GM13976 (cell line): ENCODE results near the gene NUP155.
"Not testable (repeated sequence)": the region's sequence is repeated elsewhere in the genome, so short reads cannot be mapped to it uniquely, and the experiment has no call there.

Experiments
- DNase-seq: peaks from one replicate; pipeline ENCODE4 v3.0.0; 2012; ENCODE audit warnings: low spot score
- in situ Hi-C: fragments of 300-500 bp; cut with MboI; formaldehyde crosslinking; loops from one replicate; pipeline ENCODE4 v1.12.0; 2022; ENCODE audit warnings: low sequenced_read_pairs, mixed read lengths, inconsistent platforms; ENCODE audit not compliant: unreplicated experiment
- TF ChIP-seq, protein P1 (sequence below): IDR thresholded peaks from 2 replicates; pipeline ENCODE4 v1.5.1; 2012; ENCODE audit warnings: borderline replicate concordance, mild to moderate bottlenecking; ENCODE audit not compliant: insufficient read depth; ENCODE audit errors: extremely low read depth, missing control alignments, control extremely low read depth

The NUP155 gene

DNA sequence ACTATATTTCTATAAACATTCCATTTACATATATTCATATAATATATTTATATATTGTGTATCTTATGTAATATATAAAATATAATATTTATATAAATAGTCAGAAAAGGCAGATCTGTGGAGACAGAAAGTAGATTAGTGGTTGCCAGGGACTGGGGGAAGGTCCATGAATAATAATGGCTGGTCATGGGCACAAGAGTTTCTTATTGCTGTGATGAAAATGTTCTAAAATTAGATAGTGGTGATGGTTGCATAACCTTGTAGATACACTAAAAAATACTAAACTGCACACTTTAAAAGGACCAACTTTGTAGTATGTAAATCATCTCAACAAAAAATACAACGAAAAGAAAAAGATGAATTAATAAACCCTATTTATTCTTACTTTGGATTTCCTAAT is 47.3 kb downstream of the NUP155 start:
- in situ Hi-C loops, result no loop called here
- TF ChIP-seq, protein P1, sequence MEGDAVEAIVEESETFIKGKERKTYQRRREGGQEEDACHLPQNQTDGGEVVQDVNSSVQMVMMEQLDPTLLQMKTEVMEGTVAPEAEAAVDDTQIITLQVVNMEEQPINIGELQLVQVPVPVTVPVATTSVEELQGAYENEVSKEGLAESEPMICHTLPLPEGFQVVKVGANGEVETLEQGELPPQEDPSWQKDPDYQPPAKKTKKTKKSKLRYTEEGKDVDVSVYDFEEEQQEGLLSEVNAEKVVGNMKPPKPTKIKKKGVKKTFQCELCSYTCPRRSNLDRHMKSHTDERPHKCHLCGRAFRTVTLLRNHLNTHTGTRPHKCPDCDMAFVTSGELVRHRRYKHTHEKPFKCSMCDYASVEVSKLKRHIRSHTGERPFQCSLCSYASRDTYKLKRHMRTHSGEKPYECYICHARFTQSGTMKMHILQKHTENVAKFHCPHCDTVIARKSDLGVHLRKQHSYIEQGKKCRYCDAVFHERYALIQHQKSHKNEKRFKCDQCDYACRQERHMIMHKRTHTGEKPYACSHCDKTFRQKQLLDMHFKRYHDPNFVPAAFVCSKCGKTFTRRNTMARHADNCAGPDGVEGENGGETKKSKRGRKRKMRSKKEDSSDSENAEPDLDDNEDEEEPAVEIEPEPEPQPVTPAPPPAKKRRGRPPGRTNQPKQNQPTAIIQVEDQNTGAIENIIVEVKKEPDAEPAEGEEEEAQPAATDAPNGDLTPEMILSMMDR, result no peak

DNA sequence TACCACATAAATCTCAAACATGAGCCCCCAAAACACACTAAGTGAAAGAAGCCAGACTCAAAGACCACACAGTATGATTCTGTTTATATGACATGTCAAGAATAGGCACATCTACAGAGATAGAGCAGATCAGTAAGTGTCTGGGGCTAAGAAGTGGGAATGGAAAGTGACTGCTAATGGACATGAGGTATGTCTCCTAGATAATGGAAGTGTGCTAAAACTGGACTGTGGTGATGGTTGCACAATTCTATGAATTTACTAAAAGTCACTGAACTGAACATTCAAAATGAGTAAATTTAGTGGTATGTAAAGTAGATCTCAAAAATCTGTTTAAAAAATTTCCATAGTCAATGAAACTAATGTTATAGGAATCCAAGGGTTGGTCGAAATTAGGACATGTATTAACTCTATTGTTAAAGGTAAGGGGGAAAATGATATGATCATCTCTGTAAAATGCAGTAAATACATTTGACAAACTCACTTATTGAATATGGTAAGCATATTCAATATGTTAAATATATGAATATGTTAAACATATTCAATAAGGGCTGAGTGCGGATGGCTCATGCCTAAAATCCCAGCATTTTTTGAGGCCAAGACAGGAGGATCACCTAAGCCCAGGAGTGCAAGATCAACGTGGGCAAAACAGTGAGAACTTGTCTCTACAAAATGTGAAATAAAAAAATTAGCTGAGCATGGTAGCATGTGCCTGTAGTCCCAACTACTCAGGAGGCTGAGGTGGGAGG is 51.7 kb downstream of the NUP155 start:
- TF ChIP-seq, protein P1, result no peak
- in situ Hi-C loops, result no loop called here
- no peak for DNase-seq

More for the DNA sequence above, 47.3 kb downstream of the NUP155 start:
- DNase-seq, result no peak

DNA sequence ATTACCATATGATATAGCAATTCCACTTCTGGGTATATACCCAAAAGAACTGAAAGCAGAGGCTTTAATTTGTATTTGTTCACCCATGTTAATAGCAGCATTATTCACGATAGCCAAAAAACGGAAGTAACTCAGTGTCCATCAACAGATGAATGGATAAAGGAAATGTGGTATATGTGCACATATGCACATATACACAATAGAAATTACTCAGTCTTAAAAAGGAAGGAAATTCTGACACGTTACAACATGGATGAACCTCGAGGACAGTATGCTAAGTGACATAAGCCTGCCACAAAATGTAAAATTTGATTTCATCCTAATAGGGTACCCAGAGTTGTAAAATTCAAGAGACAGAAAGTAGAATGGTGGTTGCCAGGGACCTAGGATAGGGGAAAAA is 54.9 kb downstream of the NUP155 start:
- in situ Hi-C loops, result no loop called here

DNA sequence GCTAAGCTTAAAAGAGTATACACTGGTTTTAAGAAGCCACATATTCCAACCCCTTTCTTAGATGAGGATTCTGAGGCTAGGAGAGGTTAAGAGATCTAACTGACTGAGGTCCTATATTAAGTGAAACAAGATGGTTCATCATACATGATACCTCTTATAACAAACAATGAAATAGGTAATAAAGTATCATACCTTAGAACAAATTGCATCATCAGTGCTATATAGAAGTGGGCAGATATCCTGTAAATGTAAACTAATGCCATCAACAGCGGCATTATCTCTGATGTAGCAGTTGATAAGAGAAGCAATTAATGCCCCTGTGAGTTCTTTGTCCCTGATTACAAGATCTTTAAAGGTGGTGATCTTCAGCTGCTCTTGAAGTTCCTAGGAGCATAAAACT is 60.5 kb downstream of the NUP155 start:
- TF ChIP-seq, protein P1, result no peak
- in situ Hi-C loops, result no loop called here
- DNase-seq, result no peak

More for the DNA sequence above, 54.9 kb downstream of the NUP155 start:
- TF ChIP-seq, protein P1, result no peak
- DNase-seq, result no peak

DNA sequence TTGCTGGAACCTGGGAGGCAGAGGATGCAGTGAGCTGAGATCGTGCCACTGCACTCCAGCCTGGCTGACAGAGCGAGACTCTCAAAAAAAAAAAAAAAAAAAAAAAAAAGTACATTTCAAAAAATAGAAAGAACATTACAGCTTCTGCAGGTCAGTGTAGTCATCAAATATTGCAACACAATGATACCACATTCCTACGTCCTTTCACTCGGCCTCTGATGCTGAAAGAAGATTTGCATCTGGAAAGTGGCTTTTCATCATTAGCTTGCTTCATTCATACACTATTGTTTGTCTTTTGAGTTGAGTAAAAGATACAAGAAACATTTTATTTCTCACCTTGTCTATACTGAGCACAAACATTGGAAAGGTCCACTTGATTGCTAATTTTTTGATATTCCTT is 62.1 kb downstream of the NUP155 start:
- DNase-seq, result no peak
- TF ChIP-seq, protein P1, result no peak
- in situ Hi-C loops, result no loop called here

DNA sequence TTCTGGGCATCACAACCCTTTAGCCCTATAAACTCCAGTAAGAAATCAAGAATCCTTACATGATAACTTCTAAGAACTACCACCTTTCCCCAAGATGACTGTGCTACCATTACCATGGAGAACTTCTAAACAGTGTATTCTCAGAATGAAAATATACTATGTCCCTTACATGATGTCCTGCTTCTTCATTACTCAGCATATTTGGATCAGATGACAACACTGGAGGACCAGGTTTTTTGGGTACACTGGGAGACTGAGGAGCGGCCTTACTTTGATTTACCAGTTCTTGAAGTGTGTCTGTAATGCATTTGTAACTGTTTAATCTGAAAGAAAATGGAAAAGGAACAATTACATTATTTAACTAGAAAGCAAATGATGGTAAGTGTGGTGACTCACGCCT is 66.0 kb downstream of the NUP155 start:
- in situ Hi-C loops, result no loop called here
- no peak for DNase-seq
- TF ChIP-seq, protein P1, result no peak

DNA sequence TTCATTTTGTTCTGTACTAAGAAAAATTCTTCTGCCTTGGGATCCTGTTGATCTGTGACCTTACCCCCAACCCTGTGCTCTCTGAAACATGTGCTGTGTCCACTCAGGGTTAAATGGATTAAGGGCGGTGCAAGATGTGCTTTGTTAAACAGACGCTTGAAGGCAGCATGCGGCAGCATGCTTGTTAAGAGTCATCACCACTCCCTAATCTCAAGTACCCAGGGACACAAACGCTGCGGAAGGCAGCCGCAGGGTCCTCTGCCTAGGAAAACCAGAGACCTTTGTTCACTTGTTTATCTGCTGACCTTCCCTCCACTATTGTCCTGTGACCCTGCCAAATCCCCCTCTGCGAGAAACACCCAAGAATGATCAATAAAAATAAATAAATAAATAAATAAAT is 74.6 kb downstream of the NUP155 start:
- in situ Hi-C loops, DNase-seq: not testable (repeated sequence)
